ENCODE data around the gene IGF2BP3.

The IGF2BP3 gene

GRCh38 chr7:23472046-23472445, 1.8 kb upstream of the IGF2BP3 start:
- no peak for DNase-seq (ENCODE audit: low spot score)

GRCh38 chr7:23471106-23471859, 992 bp upstream of the IGF2BP3 start:
- DNase-seq (ENCODE audit: low spot score), result peak; percentile 96

GRCh38 chr7:23469961-23470250, 385 bp downstream of the IGF2BP3 start:
- no peak for DNase-seq (ENCODE audit: low spot score)

GRCh38 chr7:23469150-23469960, 936 bp downstream of the IGF2BP3 start:
- DNase-seq (ENCODE audit: low spot score), result peak; percentile 60

GRCh38 chr7:23468526-23469149, 1.7 kb downstream of the IGF2BP3 start:
- peak; percentile 61 for DNase-seq (ENCODE audit: low spot score)

GRCh38 chr7:23467806-23468525, 2.3 kb downstream of the IGF2BP3 start:
- peak; percentile 70 for DNase-seq (ENCODE audit: low spot score)

- peak; percentile 52 for DNase-seq (ENCODE audit: low spot score)
Observed at GRCh38 chr7:23467291-23467805, 2.9 kb downstream of the IGF2BP3 start.

GRCh38 chr7:23462846-23463245, 7.4 kb downstream of the IGF2BP3 start:
- DNase-seq (ENCODE audit: low spot score), result no peak

- no peak for DNase-seq (ENCODE audit: low spot score)
Observed at GRCh38 chr7:23458044-23458443, 12.2 kb downstream of the IGF2BP3 start.

GRCh38 chr7:23456093-23456492, 14.2 kb downstream of the IGF2BP3 start:
- DNase-seq (ENCODE audit: low spot score), result no peak

GRCh38 chr7:23454881-23455526, 15.3 kb downstream of the IGF2BP3 start:
- no peak for DNase-seq (ENCODE audit: low spot score)

GRCh38 chr7:23450518-23450917, 19.8 kb downstream of the IGF2BP3 start:
- no peak for DNase-seq (ENCODE audit: low spot score)

GRCh38 chr7:23449941-23450340, 20.4 kb downstream of the IGF2BP3 start:
- no peak for DNase-seq (ENCODE audit: low spot score)

GRCh38 chr7:23445326-23445725, 25.0 kb downstream of the IGF2BP3 start:
- DNase-seq (ENCODE audit: low spot score), result no peak

GRCh38 chr7:23443974-23444373, 26.3 kb downstream of the IGF2BP3 start:
- no peak for DNase-seq (ENCODE audit: low spot score)

GRCh38 chr7:23438171-23438570, 32.1 kb downstream of the IGF2BP3 start:
- no peak for DNase-seq (ENCODE audit: low spot score)

- no peak for DNase-seq (ENCODE audit: low spot score)
Observed at GRCh38 chr7:23434147-23434917, 36.0 kb downstream of the IGF2BP3 start.

GRCh38 chr7:23431702-23432199, 38.5 kb downstream of the IGF2BP3 start:
- DNase-seq (ENCODE audit: low spot score), result no peak

- DNase-seq (ENCODE audit: low spot score), result no peak
Observed at GRCh38 chr7:23430893-23431259, 39.4 kb downstream of the IGF2BP3 start.

- no peak for DNase-seq (ENCODE audit: low spot score)
Observed at GRCh38 chr7:23426876-23427275, 43.4 kb downstream of the IGF2BP3 start.

- no peak for DNase-seq (ENCODE audit: low spot score)
Observed at GRCh38 chr7:23422909-23423308, 47.4 kb downstream of the IGF2BP3 start.
